Activated effector memory CD4-positive, alpha-beta T cell treated with Interleukin-2 at 50 U/mL for 16 hours (primary cell): Measurements from ENCODE around the gene NCOA1.
"Not testable (repeated sequence)": the region's sequence is repeated elsewhere in the genome, so short reads cannot be mapped to it uniquely, and the experiment has no call there.

Experiments
- DNase-seq: peaks from one replicate; pipeline ENCODE4 v3.0.0-alpha.2; 2020

Gene NCOA1

DNA sequence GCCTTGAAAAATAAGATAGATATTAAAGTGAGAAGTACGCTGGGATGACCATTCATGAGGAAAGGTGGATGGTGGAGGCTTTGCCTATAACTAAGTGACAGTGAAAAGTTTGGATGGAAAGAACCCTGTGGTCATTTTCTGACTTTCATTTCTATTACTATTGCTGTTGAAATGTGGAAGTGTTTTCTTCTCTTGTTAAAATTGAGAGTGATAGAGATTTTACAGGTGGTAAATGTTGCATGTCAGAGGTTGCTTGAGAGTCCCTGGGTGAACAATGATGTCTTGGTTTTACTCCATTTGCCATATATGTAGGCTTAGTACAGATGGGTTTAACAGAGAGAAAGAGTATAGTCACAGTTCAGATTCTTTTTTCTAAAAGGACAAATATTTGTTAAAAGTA is 18.4 kb downstream of the NCOA1 start:
- DNase-seq, result no peak

DNA sequence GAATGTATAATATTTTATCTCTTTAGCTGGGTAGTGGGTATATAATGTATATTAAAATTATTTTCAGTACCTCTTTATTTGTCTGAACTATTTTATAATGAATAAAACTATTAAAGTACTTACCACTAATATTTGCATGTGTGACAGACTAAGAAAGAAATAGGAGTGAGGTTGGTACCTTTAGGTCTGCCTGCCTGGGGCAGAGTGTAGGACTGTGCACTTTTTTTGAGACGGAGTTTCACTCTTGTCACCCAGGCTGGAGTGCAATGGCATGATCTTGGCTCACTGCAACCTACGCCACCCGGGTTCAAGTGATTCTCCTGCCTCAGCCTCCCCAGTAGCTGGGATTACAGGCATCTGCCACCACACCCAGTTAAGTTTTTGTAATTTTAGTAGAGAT is 18.8 kb downstream of the NCOA1 start:
- DNase-seq, result no peak

DNA sequence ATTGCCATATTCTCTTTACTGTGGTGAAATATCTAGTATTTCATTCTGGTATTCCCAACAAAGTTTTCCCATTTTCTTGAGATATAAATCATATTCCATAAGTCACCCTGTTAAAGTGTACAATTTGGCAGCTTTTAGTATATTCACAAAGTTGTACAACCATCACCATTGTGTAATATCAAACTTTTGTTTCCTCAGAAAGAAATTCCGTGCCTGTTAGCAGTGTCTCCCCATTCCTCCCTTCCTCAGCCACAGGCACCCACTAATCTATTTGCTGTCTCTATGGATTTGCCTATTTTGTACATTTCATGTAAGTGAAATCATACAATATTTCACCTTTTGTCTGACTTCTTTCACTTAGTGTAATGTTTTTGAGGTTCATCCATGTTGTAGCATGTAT is 19.7 kb downstream of the NCOA1 start:
- DNase-seq, result no peak

- no peak for DNase-seq
Measured at GRCh38 chr2:24511198-24511597, 20.1 kb downstream of the NCOA1 start.

DNA sequence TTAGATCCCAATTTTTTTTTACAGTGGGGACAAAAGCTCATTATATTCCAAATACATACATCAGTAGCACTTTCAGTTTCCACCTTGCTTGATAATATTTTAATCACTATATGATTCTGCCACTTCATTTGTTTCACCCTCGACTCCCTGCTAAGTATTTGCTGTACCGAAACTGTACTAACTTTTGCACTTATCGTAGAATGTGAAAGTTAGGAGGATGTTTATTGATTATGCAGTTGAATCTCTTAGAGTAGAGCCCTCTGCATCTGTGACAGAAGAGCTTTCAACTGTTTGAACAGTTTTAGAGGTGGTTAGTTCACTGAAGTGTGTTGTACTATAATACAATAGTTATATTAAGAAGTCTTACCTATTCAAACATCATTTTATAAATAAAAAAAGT is 20.8 kb downstream of the NCOA1 start:
- no peak for DNase-seq

- DNase-seq, result no peak
Measured at GRCh38 chr2:24512404-24512803, 21.4 kb downstream of the NCOA1 start.

DNA sequence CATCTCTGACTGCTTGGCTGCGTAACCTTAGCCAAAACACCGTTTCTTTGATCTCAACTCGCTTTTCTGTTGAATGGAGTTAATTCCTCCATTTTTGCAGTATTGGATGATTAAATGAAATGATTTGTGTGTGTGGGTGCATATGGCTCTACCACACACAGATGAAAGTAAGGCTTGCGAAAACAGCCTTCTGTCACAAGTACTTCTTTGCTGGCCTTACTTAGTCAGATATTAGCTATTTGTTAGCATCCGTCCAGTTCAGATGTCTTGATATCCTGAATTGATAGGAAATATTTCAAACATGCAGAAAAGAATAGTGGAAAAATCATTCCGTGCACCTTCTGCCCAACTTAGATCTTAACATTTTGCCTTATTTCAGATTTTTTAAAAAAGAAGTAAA is 21.8 kb downstream of the NCOA1 start:
- DNase-seq, result no peak

GRCh38 chr2:24513281-24514071 is 22.4 kb downstream of the NCOA1 start:
- no peak for DNase-seq

DNA sequence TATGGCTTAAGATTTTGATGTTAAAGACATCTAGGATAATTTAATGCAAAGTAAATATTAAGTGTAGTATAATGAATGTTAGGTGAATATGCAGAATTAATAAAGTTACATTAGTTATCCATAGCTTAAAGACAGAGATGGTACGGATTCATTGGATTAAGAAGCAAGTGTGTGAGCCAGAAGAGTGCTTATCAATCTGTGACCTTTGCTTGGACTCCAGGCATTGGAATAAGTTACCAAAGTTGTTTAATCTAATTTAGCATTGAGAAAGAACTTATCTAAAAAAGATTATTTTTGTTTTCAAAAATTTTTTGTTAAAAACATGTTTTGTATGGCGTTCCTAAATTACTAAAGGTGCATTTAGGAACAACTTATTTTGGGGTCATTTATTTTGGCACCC is 23.8 kb downstream of the NCOA1 start:
- DNase-seq, result no peak

DNA sequence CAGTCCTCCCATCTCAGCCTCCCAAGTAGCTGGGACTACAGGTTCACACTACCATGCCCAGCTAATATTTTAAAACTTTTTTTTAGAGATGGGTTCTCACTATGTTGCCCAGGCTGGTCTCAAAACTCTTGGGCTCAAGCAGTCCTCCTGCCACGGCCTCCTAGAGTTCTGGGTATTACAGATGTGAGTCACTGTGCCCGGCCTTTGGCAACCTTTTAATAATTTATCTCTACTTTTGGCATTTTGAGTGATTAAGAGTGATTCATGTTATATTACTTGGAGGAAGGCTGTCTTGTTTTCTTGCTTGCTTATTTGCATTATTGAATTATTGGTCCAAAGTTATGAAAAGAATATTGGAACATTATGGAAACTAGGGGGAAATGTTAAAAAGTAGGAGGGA is 24.3 kb downstream of the NCOA1 start:
- no peak for DNase-seq

DNA sequence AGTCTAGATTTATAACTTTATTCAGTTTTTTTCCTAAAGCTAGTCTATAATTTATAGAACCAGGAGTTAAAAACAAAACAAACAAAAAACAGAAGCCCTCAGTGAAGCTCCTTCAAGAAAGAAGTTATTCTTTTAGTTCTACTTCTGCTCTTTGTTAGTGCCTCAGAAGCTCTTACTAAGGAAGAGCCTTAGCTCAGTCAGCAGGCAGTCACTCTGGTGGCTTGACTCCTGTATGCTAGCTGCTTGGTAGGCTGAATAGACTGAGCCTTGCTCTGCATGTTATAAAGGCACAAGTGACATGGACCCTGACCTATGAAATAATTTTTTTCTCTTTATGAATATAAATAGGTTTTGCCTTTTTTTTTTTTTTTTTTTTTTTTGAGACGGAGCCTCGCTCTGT is 24.8 kb downstream of the NCOA1 start:
- no peak for DNase-seq

DNA sequence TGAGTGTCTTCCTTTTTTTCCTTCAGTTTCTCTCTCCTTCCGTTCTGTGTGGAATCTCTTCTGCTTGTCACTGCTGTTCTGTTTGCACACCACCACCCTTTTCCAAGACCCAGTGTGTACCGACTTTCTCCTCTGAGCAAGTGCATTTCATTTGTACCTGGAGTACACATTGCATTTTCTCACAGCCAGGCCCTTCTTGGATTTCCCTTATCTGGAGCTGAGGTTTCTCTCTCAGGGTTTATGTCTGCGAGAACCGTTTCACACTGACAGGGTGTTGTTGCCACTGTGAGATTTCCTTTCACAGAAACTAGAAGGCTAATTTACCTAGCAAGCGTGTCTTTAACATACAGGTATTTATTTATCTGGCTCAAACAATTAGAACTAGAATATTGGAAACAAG is 26.2 kb downstream of the NCOA1 start:
- no peak for DNase-seq

DNA sequence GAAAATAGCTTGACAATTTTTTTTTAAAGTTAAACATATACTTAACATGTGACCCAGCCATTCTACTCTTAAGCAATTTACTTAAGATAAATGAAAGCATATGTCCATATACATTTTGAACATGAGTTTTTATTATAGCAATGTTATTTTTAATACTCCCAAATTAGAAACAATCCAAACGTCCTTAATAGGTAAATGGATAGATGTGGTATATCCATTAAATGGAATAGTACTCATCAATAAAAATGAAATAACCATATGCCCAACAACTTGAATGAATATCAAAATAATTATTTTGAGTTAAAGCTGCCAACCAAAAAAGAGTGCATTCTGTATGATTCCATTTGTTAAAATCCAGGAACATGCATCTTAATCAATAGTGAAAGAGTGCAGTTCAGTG is 29.1 kb downstream of the NCOA1 start:
- DNase-seq, result no peak

DNA sequence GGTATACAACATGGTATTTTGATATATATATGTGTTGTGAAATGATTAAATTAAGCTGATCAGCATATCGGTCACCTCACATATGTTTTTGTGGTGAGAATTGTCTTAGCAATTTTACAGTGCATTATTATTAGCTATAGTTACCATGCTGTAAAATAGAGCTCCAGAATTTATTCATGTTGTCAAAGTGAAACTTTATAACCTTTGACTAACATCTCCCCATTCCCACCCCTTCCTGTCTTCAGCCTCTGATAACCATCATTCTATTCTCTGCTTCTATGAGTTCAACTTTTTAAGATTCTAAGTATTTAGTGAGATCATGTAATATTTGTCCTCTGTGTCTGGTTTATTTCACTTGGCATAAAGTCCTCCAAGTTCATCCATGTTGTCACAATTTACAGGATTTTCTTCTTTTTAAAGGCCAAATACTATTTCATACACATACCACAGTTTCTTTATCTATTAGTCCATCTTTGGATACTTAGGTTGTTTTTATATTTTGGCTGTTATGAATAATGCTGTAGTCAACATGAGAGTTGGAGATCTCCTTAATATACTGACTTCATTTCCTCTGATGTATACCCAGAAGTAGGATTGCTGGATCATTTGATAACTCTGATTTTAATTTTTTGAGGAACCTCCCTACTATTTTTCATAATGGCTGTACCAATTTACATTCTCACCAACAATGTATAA is 30.3 kb downstream of the NCOA1 start:
- no peak for DNase-seq

DNA sequence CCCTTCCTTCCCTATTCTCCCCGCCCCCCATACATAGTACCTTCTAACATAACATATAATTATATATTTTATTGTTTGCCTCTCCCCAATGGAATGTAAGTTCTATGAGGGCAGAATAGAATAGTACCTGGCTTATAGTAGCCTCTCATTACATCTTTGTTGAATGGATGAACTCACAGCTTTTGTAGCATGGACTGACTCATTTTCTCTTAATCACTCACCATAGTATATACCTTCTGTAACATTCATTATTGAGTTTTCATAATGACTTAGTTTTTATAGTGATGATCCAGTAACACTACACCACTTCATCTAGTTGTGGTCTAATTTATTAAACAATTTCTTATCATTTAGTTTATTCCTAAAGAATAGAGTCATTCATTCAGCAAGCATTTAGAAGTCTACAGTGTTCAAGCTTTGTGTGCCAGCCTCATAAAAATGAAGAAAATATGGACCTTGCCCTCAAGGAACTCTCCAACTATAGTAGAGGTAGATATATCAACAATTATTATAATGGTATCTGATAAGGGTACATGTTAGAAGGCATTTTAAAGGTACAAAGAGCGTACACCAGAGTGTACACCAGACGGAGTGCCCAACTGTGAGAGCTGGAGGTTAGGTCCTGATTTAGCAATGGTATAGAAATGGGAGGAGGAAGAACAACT is 31.1 kb downstream of the NCOA1 start:
- DNase-seq, result no peak

DNA sequence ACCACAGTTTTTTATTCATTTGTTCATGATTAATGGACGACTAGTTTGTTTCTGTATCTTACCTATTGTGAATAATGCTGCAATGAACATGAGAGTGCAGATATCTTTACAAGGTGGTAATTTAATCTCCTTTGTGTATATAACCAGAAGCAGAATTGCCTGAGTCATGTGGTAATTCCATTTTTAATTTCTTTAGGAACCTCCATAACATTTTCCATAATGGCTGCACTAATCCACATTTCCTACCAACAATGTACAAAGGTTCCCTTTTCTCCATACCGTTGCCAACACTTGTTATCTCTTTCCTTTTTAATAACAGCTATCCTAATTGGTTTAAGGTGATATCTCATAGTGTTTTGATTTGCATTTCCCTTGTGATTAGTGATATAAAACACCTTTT is 36.5 kb downstream of the NCOA1 start:
- DNase-seq, result no peak

- no peak for DNase-seq
Measured at GRCh38 chr2:24530796-24531195, 39.7 kb downstream of the NCOA1 start.

DNA sequence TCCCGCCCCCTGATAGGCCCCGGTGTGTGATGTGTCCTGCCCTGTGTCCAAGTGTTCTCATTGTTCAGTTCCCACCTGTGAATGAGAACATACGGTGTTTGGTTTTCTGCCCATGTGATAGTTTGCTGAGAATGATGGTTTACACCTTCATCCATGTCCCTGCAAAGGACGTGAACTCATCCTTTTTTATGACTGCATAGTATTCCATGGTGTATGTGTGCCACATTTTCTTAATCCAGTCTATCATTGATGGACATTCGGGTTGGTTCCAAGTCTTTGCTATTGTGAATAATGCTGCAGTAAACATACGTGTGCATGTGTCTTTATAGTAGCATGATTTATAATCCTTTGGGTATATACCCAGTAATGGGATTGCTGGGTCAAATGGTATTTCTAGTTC is 40.6 kb downstream of the NCOA1 start:
- DNase-seq, result not testable (repeated sequence)

DNA sequence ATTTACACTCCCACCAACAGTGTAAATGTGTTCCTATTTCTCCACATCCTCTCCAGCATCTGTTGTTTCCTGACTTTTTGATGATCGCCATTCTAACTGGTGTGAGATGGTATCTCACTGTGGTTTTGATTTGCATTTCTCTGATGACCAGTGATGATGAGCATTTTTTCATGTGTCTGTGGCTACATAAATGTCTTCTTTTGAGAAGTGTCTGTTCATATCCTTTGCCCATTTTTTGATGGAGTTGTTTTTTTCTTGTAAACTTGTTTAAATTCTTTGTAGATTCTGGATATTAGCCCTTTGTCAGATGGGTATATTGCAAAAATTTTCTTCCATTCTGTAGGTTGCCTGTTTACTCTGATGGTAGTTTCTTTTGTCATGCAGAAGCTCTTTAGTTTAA is 41.0 kb downstream of the NCOA1 start:
- not testable (repeated sequence) for DNase-seq

GRCh38 chr2:24533574-24533973 is 42.5 kb downstream of the NCOA1 start:
- not testable (repeated sequence) for DNase-seq

- no peak for DNase-seq
Measured at GRCh38 chr2:24538720-24539119, 47.7 kb downstream of the NCOA1 start.

GRCh38 chr2:24539258-24539657 is 48.2 kb downstream of the NCOA1 start:
- DNase-seq, result no peak

- no peak for DNase-seq
Measured at GRCh38 chr2:24540011-24540477, 49.0 kb downstream of the NCOA1 start.

DNA sequence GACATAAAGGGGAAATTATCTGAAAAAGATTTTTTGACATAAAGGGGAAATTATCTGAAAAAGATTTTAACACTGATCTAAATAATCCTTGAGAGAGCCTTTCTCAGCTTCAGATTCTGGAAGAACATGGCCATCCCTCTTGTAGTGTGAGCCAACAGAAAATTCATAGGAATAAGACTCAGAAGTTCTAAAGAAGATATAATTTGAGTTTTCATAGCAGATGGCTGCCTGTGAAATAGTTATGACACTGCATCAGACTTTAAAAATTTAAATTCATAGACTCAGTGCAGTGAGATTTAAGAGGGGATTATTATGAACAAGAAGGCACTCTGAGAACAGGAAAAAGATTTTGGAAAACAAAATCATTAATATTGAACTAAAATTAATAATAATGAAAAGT is 50.6 kb downstream of the NCOA1 start:
- no peak for DNase-seq
